ENCODE results near the gene SYNE2.

DNA sequence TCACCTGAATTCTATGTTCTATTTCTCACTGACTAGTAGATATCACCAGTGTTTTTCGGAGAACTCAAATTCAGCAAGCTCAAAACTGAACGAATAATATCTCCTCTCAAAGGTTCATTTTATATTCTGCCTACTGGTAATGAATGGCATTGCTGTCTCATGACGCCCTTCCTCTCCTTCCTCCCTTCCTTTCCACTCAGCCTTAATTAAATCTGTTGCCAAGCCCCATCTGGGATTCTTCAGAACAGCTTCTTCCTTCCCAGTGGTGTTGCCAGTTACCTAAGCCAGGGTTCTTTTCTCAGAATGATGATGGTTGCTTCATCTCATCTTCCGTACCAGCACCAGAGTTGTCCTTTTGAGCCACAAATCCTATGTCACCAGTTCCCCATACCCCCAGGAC lies 143.2 kb downstream of the SYNE2 start:
- TF ChIP-seq, protein P1, sequence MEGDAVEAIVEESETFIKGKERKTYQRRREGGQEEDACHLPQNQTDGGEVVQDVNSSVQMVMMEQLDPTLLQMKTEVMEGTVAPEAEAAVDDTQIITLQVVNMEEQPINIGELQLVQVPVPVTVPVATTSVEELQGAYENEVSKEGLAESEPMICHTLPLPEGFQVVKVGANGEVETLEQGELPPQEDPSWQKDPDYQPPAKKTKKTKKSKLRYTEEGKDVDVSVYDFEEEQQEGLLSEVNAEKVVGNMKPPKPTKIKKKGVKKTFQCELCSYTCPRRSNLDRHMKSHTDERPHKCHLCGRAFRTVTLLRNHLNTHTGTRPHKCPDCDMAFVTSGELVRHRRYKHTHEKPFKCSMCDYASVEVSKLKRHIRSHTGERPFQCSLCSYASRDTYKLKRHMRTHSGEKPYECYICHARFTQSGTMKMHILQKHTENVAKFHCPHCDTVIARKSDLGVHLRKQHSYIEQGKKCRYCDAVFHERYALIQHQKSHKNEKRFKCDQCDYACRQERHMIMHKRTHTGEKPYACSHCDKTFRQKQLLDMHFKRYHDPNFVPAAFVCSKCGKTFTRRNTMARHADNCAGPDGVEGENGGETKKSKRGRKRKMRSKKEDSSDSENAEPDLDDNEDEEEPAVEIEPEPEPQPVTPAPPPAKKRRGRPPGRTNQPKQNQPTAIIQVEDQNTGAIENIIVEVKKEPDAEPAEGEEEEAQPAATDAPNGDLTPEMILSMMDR (IDR thresholded peaks at IDR 0.05; ENCODE audit: low read depth, low read length) = no peak
- no peak for TF ChIP-seq POLR2A (IDR thresholded peaks at IDR 0.05; ENCODE audit: extremely low read depth, insufficient read length)
- TF ChIP-seq, protein P2, sequence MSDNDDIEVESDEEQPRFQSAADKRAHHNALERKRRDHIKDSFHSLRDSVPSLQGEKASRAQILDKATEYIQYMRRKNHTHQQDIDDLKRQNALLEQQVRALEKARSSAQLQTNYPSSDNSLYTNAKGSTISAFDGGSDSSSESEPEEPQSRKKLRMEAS (IDR thresholded peaks at IDR 0.05; ENCODE audit: low read depth, low read length) = no peak

All from NB4 (cell line).